Gastrocnemius medialis (tissue), 4 donors: ENCODE results near the gene HMGXB4.

Experiments used
- CTCF ChIP-seq, 5 experiments: fragments of 450-650 bp in 3 of 5; fragments of 200-600 bp in 2 of 5; sonication (generic) in 2 of 5; IDR thresholded peaks in 4 of 5; conservative IDR thresholded peaks in 1 of 5; 1 replicate in 4 of 5; 2 replicates in 1 of 5; pipeline ENCODE4 v1.5.1; 2016 to 2019; ENCODE audit warnings: antibody characterized with exemption in 5 of 5, mild to moderate bottlenecking in 3 of 5, moderate library complexity in 3 of 5
- POLR2A ChIP-seq, 2 donors: fragments of 450-650 bp; IDR thresholded peaks; one replicate each; pipeline ENCODE4 v1.6.1; 2017; ENCODE audit warnings: antibody characterized with exemption in 2 of 2, mild to moderate bottlenecking in 2 of 2, moderate library complexity in 2 of 2

GRCh38 chr22:35330258-35330861 lies 73.1 kb downstream of the HMGXB4 start:
- TF ChIP-seq CTCF (IDR thresholded peaks at IDR 0.05 in 4 of 5, conservative IDR thresholded peaks at IDR 0.05 in 1 of 5) (no peak), POLR2A (IDR thresholded peaks at IDR 0.05) (peak; percentile 54 to 55)
